ENCODE results near the gene BLCAP.

The BLCAP gene

DNA sequence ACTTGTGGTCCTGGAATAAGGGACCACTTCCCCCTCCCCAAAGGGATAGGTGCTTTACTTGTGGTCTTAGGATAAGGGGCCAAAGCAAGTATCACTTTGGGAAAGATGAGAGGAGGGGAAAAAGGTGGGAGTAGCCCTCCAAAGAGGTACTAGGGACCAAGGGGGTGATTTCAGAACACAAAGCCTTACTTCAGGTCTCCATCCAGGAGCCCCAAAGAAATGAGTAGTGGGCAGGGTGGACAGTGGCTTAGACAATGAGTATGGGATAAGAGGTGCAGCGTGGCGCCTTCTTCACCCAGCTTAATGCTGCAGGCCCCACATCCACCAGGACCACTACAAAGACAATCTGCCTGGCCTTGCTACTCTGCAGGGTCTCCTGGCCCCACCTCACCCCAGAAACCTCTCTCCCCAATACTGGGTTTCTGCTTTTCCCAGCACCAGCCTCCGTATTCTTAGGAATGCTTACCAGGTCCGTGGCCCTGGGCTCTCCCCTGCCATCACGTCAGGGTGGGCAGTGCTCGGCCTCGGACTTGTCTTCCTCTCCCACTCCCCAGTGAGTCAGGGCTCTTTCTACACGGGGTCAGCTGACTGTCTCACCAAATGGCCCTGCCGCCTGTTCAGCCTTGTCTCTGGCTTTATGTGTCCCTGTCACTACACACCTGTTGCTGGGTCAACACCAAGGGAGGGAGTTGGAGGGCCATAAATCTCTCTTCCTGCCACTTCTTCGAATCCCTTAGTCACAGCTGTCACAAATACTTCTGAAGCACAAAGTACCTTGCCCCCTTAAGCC, 3.6 kb downstream of the BLCAP start:
- Histone ChIP-seq H3K27ac (no peak overlapping the region), H3K9ac (ENCODE audit: insufficient read length) (no peak overlapping the region), H3K9me3 (ENCODE audit: low read depth, low read length) (no peaks in the 10 kb centered on the region), H3K4me3 (no peak overlapping the region), H3K36me3 (ENCODE audit: insufficient read depth, low read length) (no peaks in the 10 kb centered on the region)
- TF ChIP-seq FOXP2 (optimal IDR thresholded peaks at IDR 0.05; ENCODE audit: control extremely low read depth, extremely low read length, insufficient read depth): no peak
- TF ChIP-seq POLR2AphosphoS5 (IDR thresholded peaks at IDR 0.05; ENCODE audit: borderline replicate concordance, low read depth, low read length): no peak
- TF ChIP-seq EZH2 (IDR thresholded peaks at IDR 0.05): no peak
- DNase-seq (ENCODE audit: low read depth, low spot score): no peak

DNA sequence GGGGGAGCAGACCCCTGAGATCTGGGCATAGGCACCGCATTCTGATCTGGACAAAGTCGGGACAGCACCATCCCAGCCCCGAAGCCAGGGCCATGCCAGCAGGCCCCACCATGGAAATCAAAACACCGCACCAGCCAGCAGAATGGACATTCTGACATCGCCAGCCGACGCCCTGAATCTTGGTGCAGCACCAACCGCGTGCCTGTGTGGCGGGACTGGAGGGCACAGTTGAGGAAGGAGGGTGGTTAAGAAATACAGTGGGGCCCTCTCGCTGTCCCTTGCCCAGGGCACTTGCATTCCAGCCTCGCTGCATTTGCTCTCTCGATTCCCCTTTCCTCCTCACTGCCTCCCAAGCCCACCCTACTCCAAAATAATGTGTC, 4.7 kb downstream of the BLCAP start:
- Histone ChIP-seq H3K27ac (no peak overlapping the region), H3K9ac (ENCODE audit: insufficient read length) (no peak overlapping the region), H3K9me3 (ENCODE audit: low read depth, low read length) (no peaks in the 10 kb centered on the region), H3K4me3 (no peak overlapping the region), H3K36me3 (ENCODE audit: insufficient read depth, low read length) (no peaks in the 10 kb centered on the region)
- DNase-seq (ENCODE audit: low read depth, low spot score): no peak
- no peak for TF ChIP-seq POLR2AphosphoS5 (IDR thresholded peaks at IDR 0.05; ENCODE audit: borderline replicate concordance, low read depth, low read length)
- TF ChIP-seq FOXP2 (optimal IDR thresholded peaks at IDR 0.05; ENCODE audit: control extremely low read depth, extremely low read length, insufficient read depth): no peak
- TF ChIP-seq EZH2 (IDR thresholded peaks at IDR 0.05): no peak

DNA sequence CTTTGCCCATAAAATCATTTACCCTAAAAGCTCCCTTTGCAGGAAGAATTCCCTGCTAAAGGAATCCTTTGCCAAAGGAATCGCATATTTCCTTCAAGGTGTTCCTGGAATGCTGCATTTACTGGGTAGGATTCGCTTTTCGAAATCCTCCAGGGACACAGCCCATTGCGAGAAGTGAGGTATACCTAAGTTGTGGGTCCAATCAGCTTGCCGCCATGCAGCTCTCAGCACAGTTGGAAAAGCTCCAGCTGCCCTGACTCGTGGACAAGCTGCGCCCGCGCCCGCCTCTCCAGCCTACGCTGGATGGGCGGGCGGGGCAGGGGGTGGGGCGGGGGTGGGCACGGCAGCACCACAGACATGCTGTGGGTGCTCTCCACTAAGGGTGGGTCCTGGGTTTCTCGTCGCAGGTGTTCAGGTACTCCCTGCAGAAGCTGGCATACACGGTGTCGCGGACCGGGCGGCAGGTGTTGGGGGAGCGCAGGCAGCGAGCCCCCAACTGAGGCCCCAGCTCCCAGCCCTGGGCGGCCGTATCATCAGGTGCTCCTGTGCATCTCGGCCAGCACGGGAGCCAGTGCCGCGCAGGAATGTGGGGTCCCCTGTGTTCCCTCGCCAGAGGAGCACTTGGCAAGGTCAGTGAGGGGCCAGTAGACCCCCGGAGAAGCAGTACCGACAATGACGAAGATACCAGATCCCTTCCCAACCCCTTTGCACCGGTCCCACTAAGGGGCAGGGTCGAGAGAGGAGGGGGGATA, 5.2 kb downstream of the BLCAP start:
- Histone ChIP-seq H3K27ac (no peak overlapping the region), H3K9ac (ENCODE audit: insufficient read length) (no peak overlapping the region), H3K9me3 (ENCODE audit: low read depth, low read length) (no peaks in the 10 kb centered on the region), H3K4me3 (no peak overlapping the region), H3K36me3 (ENCODE audit: insufficient read depth, low read length) (no peaks in the 10 kb centered on the region)
- no peak for DNase-seq (ENCODE audit: low read depth, low spot score)
- TF ChIP-seq POLR2AphosphoS5 (IDR thresholded peaks at IDR 0.05; ENCODE audit: borderline replicate concordance, low read depth, low read length) (no peak), EZH2 (IDR thresholded peaks at IDR 0.05) (no peak), FOXP2 (optimal IDR thresholded peaks at IDR 0.05; ENCODE audit: control extremely low read depth, extremely low read length, insufficient read depth) (no peak)

DNA sequence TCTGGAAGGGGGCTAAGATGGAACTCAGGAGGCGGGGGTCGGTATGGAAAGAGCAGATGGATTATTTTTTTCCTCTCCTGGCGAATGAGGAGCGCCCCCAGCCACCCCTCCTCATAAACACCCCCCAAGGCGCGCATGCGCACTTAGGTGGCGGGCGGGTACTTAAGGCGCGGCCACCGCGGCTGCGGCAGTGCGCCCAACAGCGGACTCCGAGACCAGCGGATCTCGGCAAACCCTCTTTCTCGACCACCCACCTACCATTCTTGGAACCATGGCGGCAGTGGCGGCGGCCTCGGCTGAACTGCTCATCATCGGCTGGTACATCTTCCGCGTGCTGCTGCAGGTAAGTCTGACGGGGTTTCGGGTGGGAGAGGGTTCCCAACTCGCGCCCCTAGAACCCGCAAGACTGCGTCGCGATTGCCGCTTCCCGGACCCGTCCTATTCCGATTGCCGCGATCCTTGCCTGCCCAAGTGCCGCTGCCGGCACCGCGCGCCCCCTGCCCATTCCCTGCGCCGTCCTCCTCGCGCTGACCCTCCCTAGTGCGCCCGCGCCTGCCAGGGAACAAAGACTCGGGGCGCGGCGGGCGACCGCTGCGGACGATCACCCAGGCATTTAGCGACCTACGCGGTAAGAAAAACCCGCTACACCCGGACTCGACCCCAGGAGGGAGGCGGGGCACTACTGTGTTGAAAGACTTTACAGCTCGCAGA, 6.5 kb downstream of the BLCAP start, which contains the start of gene NNAT:
Gene NNAT, plus strand, starts transcription at position 190 of the 711 bp plus-strand sequence. Its CDS starts 82 bp downstream, at position 272.
- Histone ChIP-seq H3K9me3 (ENCODE audit: low read depth, low read length) (no peaks in the 10 kb centered on the region), H3K36me3 (ENCODE audit: insufficient read depth, low read length) (no peaks in the 10 kb centered on the region), H3K9ac (ENCODE audit: insufficient read length) (no peak within 1 kb of the TSS), H3K4me3 (no peak within 1 kb of the TSS), H3K27ac (no peak within 1 kb of the TSS)
- TF ChIP-seq POLR2AphosphoS5 (IDR thresholded peaks at IDR 0.05; ENCODE audit: borderline replicate concordance, low read depth, low read length) (no peak), FOXP2 (optimal IDR thresholded peaks at IDR 0.05; ENCODE audit: control extremely low read depth, extremely low read length, insufficient read depth) (no peak), EZH2 (IDR thresholded peaks at IDR 0.05) (no peak)
- DNase-seq (ENCODE audit: low read depth, low spot score): no peak

DNA sequence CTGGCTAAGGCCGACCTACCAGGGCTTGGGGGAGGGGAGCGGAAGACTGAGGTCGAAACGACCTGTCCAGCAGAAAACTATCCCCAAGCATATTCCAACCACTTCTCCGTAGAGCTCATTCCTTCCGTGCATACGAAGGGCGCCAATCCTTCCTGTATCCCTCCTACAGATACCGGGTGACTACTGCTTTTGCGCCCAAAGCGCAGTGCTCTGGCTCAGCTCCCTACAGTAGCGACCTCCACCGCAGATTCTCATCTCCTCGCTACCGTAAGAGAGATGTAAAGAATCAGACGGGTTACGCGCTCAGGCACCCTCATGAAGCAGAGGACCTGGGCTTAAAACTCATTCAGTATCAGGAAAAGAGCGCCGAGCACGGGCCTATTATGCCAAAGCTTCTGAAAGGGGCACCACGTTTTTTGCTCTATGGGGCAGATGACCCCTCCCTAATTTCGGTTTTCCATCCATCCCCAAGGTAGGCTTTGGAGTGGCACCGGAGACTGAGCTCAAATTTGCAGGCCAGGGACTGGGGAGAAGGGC, 7.2 kb downstream of the BLCAP start:
- Histone ChIP-seq H3K4me3 (no peak overlapping the region), H3K9ac (ENCODE audit: insufficient read length) (no peak overlapping the region)
- DNase-seq (ENCODE audit: low read depth, low spot score): no peak

DNA sequence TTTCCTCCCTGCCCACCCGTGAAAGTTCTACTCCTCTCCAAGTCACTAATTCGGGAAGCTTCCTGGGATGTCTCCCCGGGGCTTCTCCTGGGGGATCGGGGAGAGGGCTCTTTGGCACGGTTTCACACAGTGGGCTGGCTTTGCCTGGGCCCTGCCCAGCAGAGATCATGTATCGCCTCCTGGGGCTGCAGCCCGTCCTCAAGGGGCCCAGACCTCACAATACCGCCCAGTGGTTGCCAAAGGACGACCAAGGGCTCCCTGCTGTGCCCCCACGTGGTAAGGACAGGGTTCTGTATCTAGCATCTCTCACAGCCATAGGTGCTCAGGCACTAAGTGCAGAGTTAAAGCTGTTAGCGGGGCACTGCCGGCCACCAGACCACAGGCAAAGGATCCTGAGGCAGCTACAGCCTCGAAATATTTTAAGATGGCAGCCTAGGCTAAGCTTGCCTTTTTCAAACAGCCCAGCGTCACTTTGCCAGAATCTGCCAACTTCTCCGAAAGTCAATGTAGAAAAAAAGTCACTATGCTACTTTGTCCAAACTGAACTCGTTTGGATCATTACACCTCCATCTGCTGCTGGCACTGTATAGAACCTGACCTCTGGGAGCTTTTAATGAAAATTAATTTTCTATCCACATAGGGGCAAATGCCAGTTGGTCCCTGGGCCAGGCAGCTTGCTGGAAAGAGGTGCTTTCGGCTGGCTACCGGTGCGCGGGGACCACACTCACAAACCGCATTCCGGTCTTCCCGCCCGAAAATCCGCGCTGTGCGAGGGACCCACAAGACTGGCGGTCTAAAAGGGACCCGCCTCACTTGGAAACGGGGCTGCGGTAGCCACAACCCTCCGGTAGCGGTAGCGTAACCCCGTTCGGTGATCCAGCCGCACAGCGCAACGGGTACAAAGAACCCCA, 7.9 kb downstream of the BLCAP start:
- no peaks in the 10 kb centered on the region for H3K36me3 ChIP-seq (ENCODE audit: insufficient read depth, low read length)
- TF ChIP-seq POLR2AphosphoS5 (IDR thresholded peaks at IDR 0.05; ENCODE audit: borderline replicate concordance, low read depth, low read length) (no peak), EZH2 (IDR thresholded peaks at IDR 0.05) (no peak), FOXP2 (optimal IDR thresholded peaks at IDR 0.05; ENCODE audit: control extremely low read depth, extremely low read length, insufficient read depth) (no peak)
- peak overlapping the region; percentile 49; the same call in 1 of the 2 replicates for H3K27ac ChIP-seq
- peak overlapping the region; percentile 14 for H3K9ac ChIP-seq (ENCODE audit: insufficient read length)
- H3K4me3 ChIP-seq: no peak overlapping the region
- no peak for DNase-seq (ENCODE audit: low read depth, low spot score)
- H3K9me3 ChIP-seq (ENCODE audit: low read depth, low read length): no peaks in the 10 kb centered on the region

More for the DNA sequence above, 7.2 kb downstream of the BLCAP start:
- Histone ChIP-seq H3K36me3 (ENCODE audit: insufficient read depth, low read length) (no peaks in the 10 kb centered on the region), H3K9me3 (ENCODE audit: low read depth, low read length) (no peaks in the 10 kb centered on the region), H3K27ac (no peak overlapping the region)
- TF ChIP-seq POLR2AphosphoS5 (IDR thresholded peaks at IDR 0.05; ENCODE audit: borderline replicate concordance, low read depth, low read length): no peak
- no peak for TF ChIP-seq FOXP2 (optimal IDR thresholded peaks at IDR 0.05; ENCODE audit: control extremely low read depth, extremely low read length, insufficient read depth)
- TF ChIP-seq EZH2 (IDR thresholded peaks at IDR 0.05): no peak
